ENCODE measurements around the gene RAPGEF2. TPM values are rescaled to one million over a fixed set of nuclear protein-coding genes. Genes with fewer than 3 reads are reported as not detected.
"Not testable (repeated sequence)": the region's sequence is repeated elsewhere in the genome, so short reads cannot be mapped to it uniquely, and the experiment has no call there.

RAPGEF2 gene
- total RNA-seq, 6 experiments from 2014 or later: 22.2 to 36.4 (median 31.5) TPM

DNA sequence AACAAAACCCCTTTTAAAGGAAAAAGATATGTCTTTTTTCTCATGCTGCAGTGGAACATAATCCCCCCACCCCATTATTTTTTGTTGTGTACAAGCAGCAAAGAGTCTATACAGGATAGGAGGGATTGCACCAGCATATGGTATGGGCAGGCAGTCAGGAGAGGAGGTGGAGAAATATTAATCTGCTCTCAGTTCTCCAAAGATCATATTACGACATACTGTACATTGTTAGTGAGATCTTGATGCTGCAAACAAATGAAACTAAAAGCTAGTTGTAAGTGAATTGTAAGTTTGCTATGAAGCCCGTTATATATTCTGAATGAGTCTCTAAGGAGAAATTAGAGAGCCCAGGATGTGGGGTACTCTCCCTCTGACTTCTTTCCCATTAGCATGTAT, 75.3 kb downstream of the RAPGEF2 start:
- H3K4me3 Mint-ChIP-seq: no peak overlapping the region
- no peak overlapping the region for H3K27ac Mint-ChIP-seq
- TF ChIP-seq, protein P1, sequence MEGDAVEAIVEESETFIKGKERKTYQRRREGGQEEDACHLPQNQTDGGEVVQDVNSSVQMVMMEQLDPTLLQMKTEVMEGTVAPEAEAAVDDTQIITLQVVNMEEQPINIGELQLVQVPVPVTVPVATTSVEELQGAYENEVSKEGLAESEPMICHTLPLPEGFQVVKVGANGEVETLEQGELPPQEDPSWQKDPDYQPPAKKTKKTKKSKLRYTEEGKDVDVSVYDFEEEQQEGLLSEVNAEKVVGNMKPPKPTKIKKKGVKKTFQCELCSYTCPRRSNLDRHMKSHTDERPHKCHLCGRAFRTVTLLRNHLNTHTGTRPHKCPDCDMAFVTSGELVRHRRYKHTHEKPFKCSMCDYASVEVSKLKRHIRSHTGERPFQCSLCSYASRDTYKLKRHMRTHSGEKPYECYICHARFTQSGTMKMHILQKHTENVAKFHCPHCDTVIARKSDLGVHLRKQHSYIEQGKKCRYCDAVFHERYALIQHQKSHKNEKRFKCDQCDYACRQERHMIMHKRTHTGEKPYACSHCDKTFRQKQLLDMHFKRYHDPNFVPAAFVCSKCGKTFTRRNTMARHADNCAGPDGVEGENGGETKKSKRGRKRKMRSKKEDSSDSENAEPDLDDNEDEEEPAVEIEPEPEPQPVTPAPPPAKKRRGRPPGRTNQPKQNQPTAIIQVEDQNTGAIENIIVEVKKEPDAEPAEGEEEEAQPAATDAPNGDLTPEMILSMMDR (IDR thresholded peaks at IDR 0.05): no peak
- no peaks in the 10 kb centered on the region for H3K36me3 Mint-ChIP-seq (ENCODE audit: low read depth)
- DNase-seq: no peak
- no peaks in the 10 kb centered on the region for H3K9me3 Mint-ChIP-seq
- peaks cover 41% of the 10 kb centered on the region for H3K4me1 Mint-ChIP-seq (ENCODE audit: low read depth)
- no peaks in the 10 kb centered on the region; the same call in 1 of the 2 replicates for H3K27me3 Mint-ChIP-seq (ENCODE audit: insufficient read depth)

DNA sequence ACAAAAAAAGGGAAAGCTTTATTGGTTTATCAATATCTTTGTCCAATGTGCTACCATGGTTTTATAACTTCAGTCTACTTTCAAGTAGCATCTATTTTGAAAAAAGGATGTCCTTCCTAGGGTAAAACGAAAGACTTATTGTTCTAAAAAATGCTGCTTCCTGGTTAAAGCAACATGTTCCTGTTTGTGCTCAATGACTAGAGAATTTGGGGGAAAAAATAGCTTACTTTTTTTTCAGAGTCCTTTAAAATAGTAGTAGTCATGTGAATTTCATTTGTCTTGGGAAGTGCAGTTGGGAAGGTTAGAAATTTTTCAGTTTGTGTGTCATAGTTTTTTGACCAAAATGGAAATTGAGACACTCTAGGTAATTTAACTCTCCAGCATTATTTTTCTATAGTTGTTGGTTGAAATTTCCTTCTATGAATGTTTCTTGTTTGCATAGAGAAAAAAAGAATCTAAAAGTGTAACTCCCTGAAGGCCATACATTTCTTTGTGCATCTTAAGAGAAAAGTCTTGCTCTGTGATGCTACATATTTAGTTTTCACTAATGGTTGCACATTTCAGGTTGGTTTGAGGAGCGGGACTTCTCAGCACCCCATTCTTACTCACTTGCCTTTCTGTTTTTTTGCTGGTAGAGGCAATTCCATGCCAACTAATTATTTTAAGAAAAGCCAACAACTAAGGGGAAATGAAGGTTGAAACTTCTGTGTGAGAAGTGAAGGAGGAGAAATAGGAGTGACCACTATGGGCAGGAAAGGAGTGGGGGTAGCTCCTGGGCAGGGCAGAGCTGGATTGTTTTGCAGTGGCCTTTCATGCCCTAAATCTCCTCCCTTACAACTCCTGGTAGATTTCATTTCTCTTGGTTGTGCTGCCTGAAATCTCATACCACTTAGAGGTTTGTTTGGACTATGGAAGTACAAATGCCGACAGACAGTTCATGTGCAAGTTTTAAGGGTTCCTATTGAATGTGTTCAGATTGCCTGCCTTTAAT, 76.4 kb downstream of the RAPGEF2 start:
- H3K4me3 Mint-ChIP-seq: no peak overlapping the region
- no peaks in the 10 kb centered on the region for H3K9me3 Mint-ChIP-seq
- H3K36me3 Mint-ChIP-seq (ENCODE audit: low read depth): no peaks in the 10 kb centered on the region
- no peak overlapping the region for H3K27ac Mint-ChIP-seq
- H3K4me1 Mint-ChIP-seq (ENCODE audit: low read depth): peaks cover 41% of the 10 kb centered on the region
- H3K27me3 Mint-ChIP-seq (ENCODE audit: insufficient read depth): no peaks in the 10 kb centered on the region
- TF ChIP-seq, protein P1 (IDR thresholded peaks at IDR 0.05): no peak
- no peak for DNase-seq

DNA sequence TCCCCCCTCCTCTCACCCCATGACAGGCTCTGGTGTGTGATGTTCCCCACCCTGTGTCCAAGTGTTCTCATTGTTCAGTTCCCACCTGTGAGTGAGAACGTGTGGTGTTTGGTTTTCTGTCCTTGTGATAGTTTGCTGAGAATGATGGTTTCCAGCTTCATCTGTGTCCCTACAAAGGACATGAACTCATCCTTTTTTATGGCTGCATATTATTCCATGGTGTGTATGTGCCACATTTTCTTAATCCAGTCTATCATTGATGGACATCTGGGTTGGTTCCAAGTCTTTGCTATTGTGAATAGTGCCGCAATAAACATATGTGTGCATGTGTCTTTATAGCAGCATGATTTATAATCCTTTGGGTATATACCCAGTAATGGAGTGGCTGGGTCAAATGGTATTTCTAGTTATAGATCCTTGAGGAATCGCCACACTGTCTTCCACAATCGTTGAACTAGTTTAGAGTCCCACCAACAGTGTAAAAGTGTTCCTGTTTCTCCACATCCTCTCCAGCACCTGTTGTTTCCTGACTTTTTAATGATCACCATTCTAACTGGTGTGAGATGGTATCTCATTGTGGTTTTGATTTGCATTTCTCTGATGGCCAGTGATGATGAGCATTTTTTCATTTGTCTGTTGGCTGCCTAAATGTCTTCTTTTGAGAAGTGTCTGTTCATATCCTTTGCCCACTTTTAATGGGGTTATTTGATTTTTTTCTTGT, 81.2 kb downstream of the RAPGEF2 start:
- H3K4me1 Mint-ChIP-seq (ENCODE audit: low read depth): peaks cover 23% of the 10 kb centered on the region
- H3K4me3 Mint-ChIP-seq; H3K9me3 Mint-ChIP-seq; H3K27ac Mint-ChIP-seq; H3K36me3 Mint-ChIP-seq (ENCODE audit: low read depth); DNase-seq; H3K27me3 Mint-ChIP-seq (ENCODE audit: insufficient read depth): not testable (repeated sequence)

DNA sequence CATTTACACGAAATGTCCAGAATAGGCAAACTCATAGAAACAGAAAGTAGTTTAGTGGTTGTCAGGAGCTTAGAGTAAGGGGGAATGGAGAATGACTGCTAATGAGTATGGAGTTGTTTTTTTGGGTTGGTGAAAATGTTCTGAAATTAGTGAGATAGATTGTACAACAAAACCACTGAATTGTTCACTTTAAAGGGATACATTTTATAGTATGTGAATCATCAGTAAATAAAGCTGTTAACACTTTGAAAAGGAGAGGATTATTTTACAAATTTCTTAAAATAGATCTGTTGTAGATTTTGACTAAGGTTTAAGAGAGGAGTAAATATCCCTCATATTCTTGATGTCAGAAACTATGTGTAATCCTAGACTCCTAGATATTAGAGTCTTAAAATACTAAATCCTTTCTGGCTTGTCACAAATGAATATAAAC, 82.7 kb downstream of the RAPGEF2 start:
- H3K36me3 Mint-ChIP-seq (ENCODE audit: low read depth): no peaks in the 10 kb centered on the region
- H3K27ac Mint-ChIP-seq: peak overlapping the region; percentile 7; the same call in 1 of the 2 replicates
- TF ChIP-seq, protein P1 (IDR thresholded peaks at IDR 0.05): no peak
- H3K27me3 Mint-ChIP-seq (ENCODE audit: insufficient read depth): no peaks in the 10 kb centered on the region; the same call in 1 of the 2 replicates
- DNase-seq: no peak
- H3K9me3 Mint-ChIP-seq: no peaks in the 10 kb centered on the region
- peaks cover 10% of the 10 kb centered on the region for H3K4me1 Mint-ChIP-seq (ENCODE audit: low read depth)
- H3K4me3 Mint-ChIP-seq: 0 out of 2 replicates have a peak overlapping the region, but pooled peaks have one; percentile 1

DNA sequence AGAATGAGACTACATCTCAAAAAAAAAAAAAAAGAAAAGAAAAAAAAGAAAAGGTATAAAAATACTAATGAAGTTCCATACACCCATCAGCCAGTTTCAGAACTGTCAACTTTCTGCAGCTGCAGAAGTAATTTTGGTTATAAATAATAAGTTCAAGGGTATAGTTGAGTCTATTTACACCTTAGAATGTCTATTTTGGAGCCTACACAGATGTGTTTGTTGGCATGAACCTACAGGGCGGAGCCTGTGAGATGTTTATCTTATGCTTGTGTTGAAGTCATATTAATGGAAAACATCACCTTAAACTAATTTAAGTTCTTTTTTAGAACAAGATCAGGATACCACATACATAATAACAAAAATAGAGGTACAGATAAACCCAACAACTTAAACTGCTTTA, 85.8 kb downstream of the RAPGEF2 start:
- peaks cover 10% of the 10 kb centered on the region for H3K4me1 Mint-ChIP-seq (ENCODE audit: low read depth)
- no peaks in the 10 kb centered on the region for H3K9me3 Mint-ChIP-seq
- no peaks in the 10 kb centered on the region for H3K36me3 Mint-ChIP-seq (ENCODE audit: low read depth)
- H3K27ac Mint-ChIP-seq: no peak overlapping the region
- DNase-seq: no peak
- H3K27me3 Mint-ChIP-seq (ENCODE audit: insufficient read depth): no peaks in the 10 kb centered on the region; the same call in 1 of the 2 replicates
- H3K4me3 Mint-ChIP-seq: no peak overlapping the region
- TF ChIP-seq, protein P1 (IDR thresholded peaks at IDR 0.05): no peak
